HepG2 (cell line): Measurements from ENCODE around the gene IMP3. TPM values are rescaled to one million over a fixed set of nuclear protein-coding genes. Genes with fewer than 3 reads are reported as not detected.

ENCODE experiments used
- ARNT2 ChIP-seq: sonication (generic); formaldehyde crosslinking; IDR thresholded peaks from 2 replicates; pipeline ENCODE4 v1.8.0; 2022; ENCODE audit warnings: mild to moderate bottlenecking, low read depth, missing genetic modification reagents, moderate library complexity
- BCL3 ChIP-seq: sonication (generic); formaldehyde crosslinking; IDR thresholded peaks from 2 replicates; pipeline ENCODE4 v1.5.1; 2020; ENCODE audit warnings: mild to moderate bottlenecking, missing genetic modification reagents, moderate library complexity
- GATAD1 ChIP-seq: IDR thresholded peaks from 2 replicates; pipeline ENCODE4 v1.6.1; 2016; ENCODE audit warnings: missing genetic modification reagents, missing compliant biosample characterization
- GATAD2A ChIP-seq: IDR thresholded peaks from 2 replicates; pipeline ENCODE4 v1.6.1; 2016
- HBP1 ChIP-seq: IDR thresholded peaks from 2 replicates; pipeline ENCODE4 v1.6.1; 2016; ENCODE audit warnings: low read depth, control low read depth
- HDAC2 ChIP-seq: sonication (generic); formaldehyde crosslinking; IDR thresholded peaks from 2 replicates; pipeline ENCODE4 v1.4.0; 2020; ENCODE audit warnings: missing genetic modification reagents
- JDP2 ChIP-seq: sonication (generic); formaldehyde crosslinking; IDR thresholded peaks from 2 replicates; pipeline ENCODE4 v1.8.1; 2022; ENCODE audit warnings: missing genetic modification reagents, borderline replicate concordance
- KAT8 ChIP-seq: IDR thresholded peaks from 2 replicates; pipeline ENCODE4 v1.6.1; 2016; ENCODE audit warnings: missing genetic modification reagents, missing compliant biosample characterization
- KDM5A ChIP-seq: fragments of 200-600 bp; sonication (generic); IDR thresholded peaks from 2 replicates; pipeline ENCODE4 v1.7.0; 2018; ENCODE audit warnings: antibody characterized with exemption, mild to moderate bottlenecking, low read length, borderline replicate concordance
- MEF2D ChIP-seq: sonication (generic); formaldehyde crosslinking; IDR thresholded peaks from 2 replicates; pipeline ENCODE4 v1.5.1; 2020; ENCODE audit warnings: mild to moderate bottlenecking, missing genetic modification reagents
- PHF8 ChIP-seq: sonication (generic); formaldehyde crosslinking; IDR thresholded peaks from 2 replicates; pipeline ENCODE4 v1.5.0; 2020; ENCODE audit warnings: missing genetic modification reagents
- SAP130 ChIP-seq: IDR thresholded peaks from 2 replicates; pipeline ENCODE4 v1.6.1; 2016; ENCODE audit warnings: low read depth
- SKI ChIP-seq: fragments of 450-650 bp; IDR thresholded peaks from one replicate; pipeline ENCODE4 v1.6.1; 2018; ENCODE audit warnings: mild to moderate bottlenecking; ENCODE audit not compliant: partially characterized antibody
- THAP11 ChIP-seq: IDR thresholded peaks from 2 replicates; pipeline ENCODE4 v1.6.1; 2016; ENCODE audit warnings: missing biosample characterization, missing genetic modification reagents
- ZBTB38 ChIP-seq: sonication (generic); formaldehyde crosslinking; IDR thresholded peaks from 2 replicates; pipeline ENCODE4 v1.5.1; 2020; ENCODE audit warnings: mild to moderate bottlenecking, missing genetic modification reagents
- ZNF143 ChIP-seq: sonication (generic); formaldehyde crosslinking; IDR thresholded peaks from 2 replicates; pipeline ENCODE4 v1.4.0; 2020; ENCODE audit warnings: missing genetic modification reagents
- ZNF264 ChIP-seq: sonication (generic); formaldehyde crosslinking; IDR thresholded peaks from 2 replicates; pipeline ENCODE4 v1.4.0; 2020; ENCODE audit warnings: missing genetic modification reagents
- ZNF274 ChIP-seq: sonication (generic); formaldehyde crosslinking; IDR thresholded peaks from 2 replicates; pipeline ENCODE4 v1.5.1; 2020; ENCODE audit warnings: mild to moderate bottlenecking, missing genetic modification reagents
- ZNF333 ChIP-seq: sonication (generic); formaldehyde crosslinking; IDR thresholded peaks from 2 replicates; pipeline ENCODE4 v1.4.0; 2020; ENCODE audit warnings: mild to moderate bottlenecking, missing genetic modification reagents, borderline replicate concordance
- ZNF335 ChIP-seq: sonication (generic); formaldehyde crosslinking; IDR thresholded peaks from 2 replicates; pipeline ENCODE4 v1.4.0; 2020; ENCODE audit warnings: missing genetic modification reagents
- ZNF543 ChIP-seq: sonication (generic); formaldehyde crosslinking; IDR thresholded peaks from 2 replicates; pipeline ENCODE4 v1.4.0; 2020; ENCODE audit warnings: mild to moderate bottlenecking, missing genetic modification reagents
- ZNF550 ChIP-seq: sonication (generic); formaldehyde crosslinking; IDR thresholded peaks from 2 replicates; pipeline ENCODE4 v1.4.0; 2020; ENCODE audit warnings: mild to moderate bottlenecking, missing genetic modification reagents, borderline replicate concordance
- ZNF687 ChIP-seq: sonication (generic); formaldehyde crosslinking; IDR thresholded peaks from 2 replicates; pipeline ENCODE4 v1.5.1; 2020; ENCODE audit warnings: mild to moderate bottlenecking, missing genetic modification reagents, moderate library complexity
- ZSCAN12 ChIP-seq: sonication (generic); formaldehyde crosslinking; IDR thresholded peaks from 2 replicates; pipeline ENCODE4 v1.9.0; 2021; ENCODE audit warnings: mild to moderate bottlenecking, missing genetic modification reagents
- polyA plus RNA-seq, 8 experiments: library from polyadenylated mRNA; depleted of rRNA in 3 of 8; stranded (reverse) in 7 of 8; unstranded in 1 of 8; fragments of >200 nt; fragmentation: Illumina TruSeq in 4 of 8; extraction: Trizol in 4 of 8; gene quantifications; 2 replicates each; pipeline versions ENCODE4 v1.2.1 to v1.2.3, GENCODE V29; 2011 to 2016; ENCODE audit warnings: low read depth in 4 of 8, missing spikeins in 1 of 8, mixed read lengths in 1 of 8; ENCODE audit not compliant: insufficient read depth in 1 of 8
- total RNA-seq, 5 experiments: library from RNA; depleted of rRNA; stranded (reverse); fragments of >200 nt; fragmentation: Illumina TruSeq; extraction: Trizol; gene quantifications; 2 replicates each; pipeline ENCODE4 v1.2.3, GENCODE V29; 2016; ENCODE audit warnings: low read depth in 1 of 5

The IMP3 gene
- total and polyA plus RNA-seq, 2 of the 13 experiments (the other 11 are each of a cell fraction or from before 2014, with no cell fraction given) = 38.3 to 143 TPM

GRCh38 chr15:75650908-75651809 is 11.1 kb upstream of the IMP3 start (continued):
- TF ChIP-seq BCL3 (CRISPR knock-in tag) (peak; percentile 84), SKI (peak; percentile 35), KDM5A (no peak), THAP11 (CRISPR knock-in tag) (peak; percentile 66; the same call in 1 of the 2 replicates), ZSCAN12 (CRISPR knock-in tag) (no peak), JDP2 (CRISPR knock-in tag) (no peak), ZNF264 (peak; percentile 43; the same call in 1 of the 2 replicates), SAP130 (CRISPR knock-in tag) (peak; percentile 96), ZNF687 (peak; percentile 96), MEF2D (CRISPR knock-in tag) (peak; percentile 78), ARNT2 (CRISPR knock-in tag) (0 out of 2 replicates have a peak, but pooled peaks have one; percentile 40), KAT8 (CRISPR knock-in tag) (peak; percentile 67; the same call in 1 of the 2 replicates), HBP1 (CRISPR knock-in tag) (0 out of 2 replicates have a peak, but pooled peaks have one; percentile 12), ZNF143 (no peak), ZBTB38 (CRISPR knock-in tag) (peak; percentile 59; the same call in 1 of the 2 replicates), ZNF335 (peak; percentile 98), ZNF550 (CRISPR knock-in tag) (peak; percentile 53; the same call in 1 of the 2 replicates), PHF8 (CRISPR knock-in tag) (0 out of 2 replicates have a peak, but pooled peaks have one; percentile 12), ZNF543 (CRISPR knock-in tag) (0 out of 2 replicates have a peak, but pooled peaks have one; percentile 61), ZNF333 (CRISPR knock-in tag) (0 out of 2 replicates have a peak, but pooled peaks have one; percentile 42), GATAD1 (CRISPR knock-in tag) (peak; percentile 55; the same call in 1 of the 2 replicates), HDAC2 (peak; percentile 77), ZNF274 (peak; percentile 67; the same call in 1 of the 2 replicates), GATAD2A (CRISPR knock-in tag) (peak; percentile 83)
